ENCODE data around the gene EML1. TPM values are rescaled to one million over a fixed set of nuclear protein-coding genes. Genes with fewer than 3 reads are reported as not detected.

The EML1 gene
- total RNA-seq, 3 donors from 2014 or later, result 5.4 to 82.5 (median 8.1) TPM

- H3K4me1 ChIP-seq (ENCODE audit: low read depth), result no peaks in the 10 kb centered on the region
- no peaks in the 10 kb centered on the region for H3K9me3 ChIP-seq
- H3K4me3 ChIP-seq, result no peak overlapping the region
- ATAC-seq, result no peak
- no peak for DNase-seq
- no peak for TF ChIP-seq CTCF (IDR thresholded peaks at IDR 0.05)
- no peaks in the 10 kb centered on the region for H3K36me3 ChIP-seq (ENCODE audit: low read depth)
- intact Hi-C loops (cut with DNase I, micrococcal nuclease), result no loop called here
These were observed 175.7 kb downstream of the EML1 start for GRCh38 chr14:99968941-99969340.

DNA sequence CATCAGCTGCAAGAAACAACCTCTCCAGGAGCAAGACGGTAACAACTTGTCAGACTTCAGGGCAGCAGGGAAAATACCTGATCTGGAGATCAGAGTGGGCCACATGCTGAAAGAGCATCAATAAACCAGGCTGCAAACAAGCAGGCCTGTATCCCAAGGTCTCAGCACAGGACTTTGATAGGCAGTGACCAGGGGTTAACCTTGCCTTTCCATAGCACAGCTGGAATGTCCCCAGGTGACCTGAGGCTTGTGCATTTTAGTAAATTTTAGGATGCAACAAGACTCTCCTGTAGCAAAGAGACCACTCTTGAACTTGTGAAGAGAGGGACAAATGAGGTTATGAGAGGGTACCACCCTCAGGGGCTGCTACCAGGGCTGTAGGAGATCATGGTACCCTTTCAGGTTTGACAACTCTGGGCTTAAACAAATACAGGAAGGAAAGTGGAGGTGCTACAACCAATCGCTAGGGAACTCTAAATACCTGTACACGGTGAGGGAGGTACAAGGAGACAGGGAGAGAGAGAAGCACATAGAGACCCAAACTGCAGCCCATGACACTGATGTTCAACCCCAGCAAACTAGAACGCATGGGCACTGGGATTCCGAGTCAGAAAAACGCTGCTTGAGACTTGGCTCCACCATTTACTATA, 176.6 kb downstream of the EML1 start:
- H3K36me3 ChIP-seq (ENCODE audit: low read depth), result no peaks in the 10 kb centered on the region
- intact Hi-C loops (cut with DNase I, micrococcal nuclease), result no loop called here
- ATAC-seq, result no peak

GRCh38 chr14:99971087-99971940, 178.1 kb downstream of the EML1 start:
- peaks cover 10% of the 10 kb centered on the region for H3K9me3 ChIP-seq
- H3K4me1 ChIP-seq (ENCODE audit: low read depth), result no peaks in the 10 kb centered on the region
- DNase-seq (peak; percentile 70 to 74 (median 72)), ATAC-seq (peak; percentile 89)
- intact Hi-C loops (cut with DNase I, micrococcal nuclease), result no loop called here
- peak overlapping the region; percentile 30 for H3K4me3 ChIP-seq
- no peaks in the 10 kb centered on the region for H3K36me3 ChIP-seq (ENCODE audit: low read depth)
- no peak for TF ChIP-seq CTCF (IDR thresholded peaks at IDR 0.05)

More for the DNA sequence above, 176.6 kb downstream of the EML1 start:
- TF ChIP-seq CTCF (IDR thresholded peaks at IDR 0.05), result no peak
- H3K4me3 ChIP-seq, result no peak overlapping the region
- no peaks in the 10 kb centered on the region for H3K4me1 ChIP-seq (ENCODE audit: low read depth)
- no peak for DNase-seq
- peaks cover 1% of the 10 kb centered on the region for H3K9me3 ChIP-seq

DNA sequence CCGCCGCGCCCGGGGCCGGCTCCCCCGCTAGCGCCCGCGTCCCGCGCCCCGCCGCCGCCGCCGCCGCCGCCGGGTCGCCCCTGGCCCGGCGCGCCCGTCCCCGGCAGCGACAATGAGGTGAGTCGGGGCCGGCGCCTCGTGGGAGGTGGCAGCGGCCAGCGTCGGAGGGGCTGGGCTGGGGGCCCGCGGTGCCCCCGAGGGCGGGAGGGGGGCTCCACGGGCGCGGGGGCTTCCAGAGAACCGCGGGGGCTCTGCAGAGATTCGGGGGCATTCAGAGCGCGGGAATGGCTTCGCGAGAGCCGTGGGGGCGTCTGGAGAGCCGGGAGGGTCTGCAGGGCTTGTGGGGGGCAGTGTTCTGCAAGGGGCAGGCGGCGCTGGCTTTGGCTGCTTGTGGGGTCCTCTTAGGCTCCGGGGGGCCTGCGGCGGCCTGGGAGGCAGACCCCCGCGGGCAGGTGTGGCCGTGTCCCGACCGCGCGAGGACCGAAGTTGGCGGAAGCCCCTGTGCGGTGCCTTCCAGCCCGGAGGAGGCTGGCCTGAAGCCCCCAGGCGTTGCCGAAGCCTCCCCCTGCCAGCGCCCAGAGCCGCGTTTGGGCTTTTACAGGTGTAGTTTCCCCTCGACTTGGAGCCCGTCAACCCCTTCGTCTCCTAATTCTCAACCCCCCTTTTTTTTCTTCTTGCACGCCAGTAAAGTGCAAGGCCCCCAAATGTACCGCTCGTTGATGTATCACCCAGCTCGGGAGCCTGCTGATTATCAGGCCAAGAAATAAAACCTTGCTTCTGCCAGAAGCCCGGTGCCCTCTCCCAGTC, 178.9 kb downstream of the EML1 start:
- intact Hi-C loops (cut with DNase I, micrococcal nuclease), result no loop called here
- ATAC-seq (no peak), DNase-seq (peak in 1 of 3 donors; percentile 32)
- Histone ChIP-seq H3K4me1 (ENCODE audit: low read depth) (no peaks in the 10 kb centered on the region), H3K4me3 (peak overlapping the region; percentile 30), H3K36me3 (ENCODE audit: low read depth) (no peaks in the 10 kb centered on the region), H3K9me3 (peaks cover 10% of the 10 kb centered on the region)
- no peak for TF ChIP-seq CTCF (IDR thresholded peaks at IDR 0.05)

GRCh38 chr14:99972748-99973466, 179.7 kb downstream of the EML1 start:
- intact Hi-C loops (cut with DNase I, micrococcal nuclease), result no loop called here
- H3K4me3 ChIP-seq, result no peak overlapping the region
- ATAC-seq (no peak), DNase-seq (no peak)
- no peaks in the 10 kb centered on the region for H3K4me1 ChIP-seq (ENCODE audit: low read depth)
- peaks cover 10% of the 10 kb centered on the region for H3K9me3 ChIP-seq
- H3K36me3 ChIP-seq (ENCODE audit: low read depth), result no peaks in the 10 kb centered on the region
- no peak for TF ChIP-seq CTCF (IDR thresholded peaks at IDR 0.05)
